Measurements from ENCODE around the gene NCF4.

DNA sequence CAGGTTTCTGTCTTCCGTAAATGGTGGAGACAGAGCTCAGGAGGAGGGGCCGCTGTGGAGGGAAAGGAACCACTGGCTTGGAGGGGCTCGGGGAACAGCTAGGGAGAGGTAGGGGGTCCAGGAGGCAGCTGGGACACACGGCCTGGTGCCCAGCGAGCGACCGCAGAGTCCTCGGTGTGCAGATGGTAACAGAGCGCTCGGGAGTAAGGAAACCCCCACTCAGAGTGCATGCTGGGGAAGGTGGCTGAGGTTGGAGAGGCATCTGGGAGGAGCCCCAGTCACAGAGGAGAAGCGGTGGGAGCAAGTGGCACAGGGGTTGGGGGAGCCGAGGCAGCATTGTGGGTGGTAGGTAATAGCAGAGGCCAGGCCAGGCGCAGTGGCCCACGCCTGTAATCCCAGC is 10.8 kb upstream of the NCF4 start:
- TF ChIP-seq POLR2A (IDR thresholded peaks at IDR 0.05; ENCODE audit: low read depth, low read length) (no peak), TAF1 (IDR thresholded peaks at IDR 0.05; ENCODE audit: borderline replicate concordance, low read depth, low read length) (no peak), POLR2AphosphoS5 (IDR thresholded peaks at IDR 0.05; ENCODE audit: low read depth, low read length) (no peak)
